Smooth muscle cell (in vitro differentiated cells): ENCODE results near the gene SLC35E2B. TPM values are rescaled to one million over a fixed set of nuclear protein-coding genes. Genes with fewer than 3 reads are reported as not detected.
A peak's percentile ranks its signal among the peaks of the same experiment; 100 is the strongest.

ENCODE experiments used
- DNase-seq: peaks from one replicate; lab custom pipeline; 2025; ENCODE audit not compliant: unreplicated experiment; lab: John Stamatoyannopoulos, UW
- H2AFZ ChIP-seq: fragments of 200-600 bp; sonication (generic); 2 replicates; pipeline ENCODE4 v1.6.0; 2016; ENCODE audit warnings: antibody characterized with exemption, low read depth, mild to moderate bottlenecking
- H3F3A ChIP-seq: fragments of 200-600 bp; sonication (generic); 2 replicates; pipeline ENCODE4 v1.6.0; 2017; ENCODE audit warnings: antibody characterized with exemption, low read depth
- H3K27ac ChIP-seq: fragments of 200-600 bp; sonication (generic); 2 replicates; pipeline ENCODE4 v1.5.1; 2016; ENCODE audit warnings: low read depth, mild to moderate bottlenecking
- H3K27me3 ChIP-seq: fragments of 200-600 bp; sonication (generic); 2 replicates; pipeline ENCODE4 v1.6.1; 2016; ENCODE audit warnings: low read depth, mild to moderate bottlenecking
- H3K36me3 ChIP-seq: fragments of 200-600 bp; sonication (generic); 2 replicates; pipeline ENCODE4 v1.5.1; 2016; ENCODE audit warnings: low read depth
- H3K4me1 ChIP-seq: fragments of 200-600 bp; sonication (generic); 2 replicates; pipeline ENCODE4 v1.5.1; 2016; ENCODE audit warnings: low read depth
- H3K4me2 ChIP-seq: fragments of 200-600 bp; sonication (generic); 2 replicates; pipeline ENCODE4 v1.6.0; 2016; ENCODE audit warnings: mild to moderate bottlenecking
- H3K4me3 ChIP-seq: fragments of 200-600 bp; sonication (generic); 2 replicates; pipeline ENCODE4 v1.5.1; 2016; ENCODE audit warnings: mild to moderate bottlenecking
- H3K79me2 ChIP-seq: fragments of 200-600 bp; sonication (generic); 2 replicates; pipeline ENCODE4 v1.6.0; 2016; ENCODE audit warnings: low read depth, mild to moderate bottlenecking
- H3K9ac ChIP-seq: fragments of 200-600 bp; sonication (generic); 2 replicates; pipeline ENCODE4 v1.6.0; 2016; ENCODE audit warnings: low read depth
- H3K9me3 ChIP-seq: fragments of 200-600 bp; sonication (generic); replicated peaks from 2 replicates; pipeline ENCODE4 v1.5.1; 2016; ENCODE audit warnings: low read depth
- H4K20me1 ChIP-seq: fragments of 200-600 bp; sonication (generic); 2 replicates; pipeline ENCODE4 v1.6.0; 2016; ENCODE audit warnings: low read depth
- WGBS: methylation state at CpG from one replicate; pipeline ENCODE4 v1.1.7; 2016; ENCODE audit warnings: low lambda C conversion rate; 5-methylcytosine and 5-hydroxymethylcytosine counted together
- polyA plus RNA-seq: library from polyadenylated mRNA; unstranded; fragments of >200 nt; fragmentation: Nextera tagmentation; extraction: Ambion mirVana; gene quantifications from 2 replicates; pipeline ENCODE4 v1.2.1, GENCODE V29; 2016
- total RNA-seq: library from RNA; depleted of rRNA; stranded (reverse); fragments of >200 nt; gene quantifications from 2 replicates; pipeline ENCODE4 v1.2.3, GENCODE V29; 2014
- TF ChIP-seq, protein P1 (sequence below): fragments of 200-600 bp; sonication (generic); IDR thresholded peaks from 2 replicates; pipeline ENCODE4 v1.5.1; 2017; ENCODE audit warnings: borderline replicate concordance, mild to moderate bottlenecking, antibody characterized with exemption; ENCODE audit not compliant: insufficient read depth, poor library complexity, severe bottlenecking

SLC35E2B gene
- total and polyA plus RNA-seq, 2 experiments from 2014 or later: 19.7 to 24.2 TPM

DNA sequence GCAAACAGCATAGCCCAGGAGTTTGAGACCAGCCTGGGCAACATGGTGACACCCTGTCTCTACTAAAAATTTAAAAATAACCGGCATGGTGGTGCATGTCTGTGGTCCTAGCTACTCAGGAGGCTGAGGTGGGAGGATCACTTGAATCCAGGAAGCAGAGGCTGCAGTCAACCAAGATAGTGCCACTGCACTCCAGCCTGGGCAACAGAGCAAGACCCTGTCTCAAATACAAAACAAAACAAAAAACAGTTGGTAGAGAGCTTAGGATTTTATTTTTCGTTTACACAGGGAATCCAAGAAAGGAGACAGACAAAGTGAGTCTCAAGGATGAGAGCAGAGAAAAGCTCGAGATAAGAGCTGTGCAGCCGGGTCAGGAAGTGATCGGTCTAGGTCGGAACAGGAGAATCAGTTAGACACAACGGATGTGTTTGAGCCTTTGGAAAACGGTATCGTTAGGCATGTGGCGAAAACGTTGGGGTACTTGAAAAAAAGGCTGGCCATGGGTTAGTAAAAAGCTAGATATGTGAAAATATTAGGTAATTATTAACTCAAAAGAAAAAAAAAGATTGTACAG lies 79.0 kb downstream of the SLC35E2B start:
- Histone ChIP-seq H4K20me1 (peaks cover 43% of the 10 kb centered on the region), H3F3A (peaks cover 4% of the 10 kb centered on the region), H3K4me3 (peak overlapping the region; percentile 97), H3K9ac (peak overlapping the region; percentile 1), H3K27me3 (no peaks in the 10 kb centered on the region), H3K4me2 (peak overlapping the region; percentile 91), H3K79me2 (peaks cover 30% of the 10 kb centered on the region), H2AFZ (no peak overlapping the region), H3K36me3 (no peaks in the 10 kb centered on the region), H3K27ac (peak overlapping the region; percentile 100), H3K4me1 (peaks cover 15% of the 10 kb centered on the region), H3K9me3 (no peaks in the 10 kb centered on the region)
- 79% methylated on average over 11 of the region's 11 CpGs for WGBS
- TF ChIP-seq, protein P1, sequence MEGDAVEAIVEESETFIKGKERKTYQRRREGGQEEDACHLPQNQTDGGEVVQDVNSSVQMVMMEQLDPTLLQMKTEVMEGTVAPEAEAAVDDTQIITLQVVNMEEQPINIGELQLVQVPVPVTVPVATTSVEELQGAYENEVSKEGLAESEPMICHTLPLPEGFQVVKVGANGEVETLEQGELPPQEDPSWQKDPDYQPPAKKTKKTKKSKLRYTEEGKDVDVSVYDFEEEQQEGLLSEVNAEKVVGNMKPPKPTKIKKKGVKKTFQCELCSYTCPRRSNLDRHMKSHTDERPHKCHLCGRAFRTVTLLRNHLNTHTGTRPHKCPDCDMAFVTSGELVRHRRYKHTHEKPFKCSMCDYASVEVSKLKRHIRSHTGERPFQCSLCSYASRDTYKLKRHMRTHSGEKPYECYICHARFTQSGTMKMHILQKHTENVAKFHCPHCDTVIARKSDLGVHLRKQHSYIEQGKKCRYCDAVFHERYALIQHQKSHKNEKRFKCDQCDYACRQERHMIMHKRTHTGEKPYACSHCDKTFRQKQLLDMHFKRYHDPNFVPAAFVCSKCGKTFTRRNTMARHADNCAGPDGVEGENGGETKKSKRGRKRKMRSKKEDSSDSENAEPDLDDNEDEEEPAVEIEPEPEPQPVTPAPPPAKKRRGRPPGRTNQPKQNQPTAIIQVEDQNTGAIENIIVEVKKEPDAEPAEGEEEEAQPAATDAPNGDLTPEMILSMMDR: no peak
- no peak for DNase-seq

DNA sequence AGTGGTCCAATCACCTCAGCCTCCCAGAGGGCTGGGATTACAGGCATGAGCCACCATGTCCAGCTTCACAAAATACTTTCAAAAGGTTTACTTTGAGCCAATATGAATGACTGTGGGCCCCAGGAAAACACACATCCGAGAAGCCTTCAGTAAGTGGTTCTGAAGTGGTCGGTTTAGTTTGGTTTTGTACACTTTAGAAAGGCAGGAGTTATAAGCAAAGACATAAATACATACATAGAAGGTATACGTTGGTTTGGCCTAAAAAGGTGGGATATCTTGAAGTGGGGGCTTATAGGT lies 80.5 kb downstream of the SLC35E2B start:
- Histone ChIP-seq H3K9me3 (no peaks in the 10 kb centered on the region), H3K9ac (no peak overlapping the region), H3K4me1 (peaks cover 13% of the 10 kb centered on the region), H3K4me2 (no peak overlapping the region), H3K4me3 (no peak overlapping the region), H3F3A (peaks cover 4% of the 10 kb centered on the region), H2AFZ (no peak overlapping the region), H3K36me3 (no peaks in the 10 kb centered on the region), H3K27ac (peak overlapping the region; percentile 24), H4K20me1 (peaks cover 27% of the 10 kb centered on the region), H3K79me2 (peaks cover 16% of the 10 kb centered on the region), H3K27me3 (no peaks in the 10 kb centered on the region)
- TF ChIP-seq, protein P1: no peak
- WGBS: 96% methylated on average over 3 of the region's 3 CpGs
- DNase-seq: no peak

DNA sequence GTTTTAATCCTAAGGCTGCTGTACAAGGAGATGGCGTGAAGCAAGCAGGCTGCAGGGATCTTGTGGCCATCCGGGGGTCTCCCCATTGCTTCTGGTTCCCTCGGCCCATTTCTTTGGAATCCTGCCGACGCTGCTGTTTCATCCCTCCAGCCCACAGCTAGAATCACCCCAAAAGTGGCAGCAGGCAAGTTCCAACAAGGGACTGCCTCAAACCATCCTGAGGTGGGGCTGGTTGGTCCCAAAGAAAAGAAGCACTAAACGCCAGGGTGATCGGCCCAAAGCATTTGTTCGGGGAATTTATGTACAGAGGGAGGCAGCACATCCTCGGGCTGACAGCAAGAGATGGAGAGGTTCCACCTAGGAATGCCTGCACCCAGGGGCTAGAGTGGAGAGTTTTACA lies 81.8 kb downstream of the SLC35E2B start:
- Histone ChIP-seq H3F3A (peaks cover 4% of the 10 kb centered on the region), H3K9me3 (no peaks in the 10 kb centered on the region), H2AFZ (no peak overlapping the region), H3K27me3 (no peaks in the 10 kb centered on the region), H3K9ac (no peak overlapping the region), H3K4me1 (peaks cover 5% of the 10 kb centered on the region), H3K36me3 (no peaks in the 10 kb centered on the region), H3K4me3 (no peak overlapping the region), H3K79me2 (peaks cover 8% of the 10 kb centered on the region), H4K20me1 (peaks cover 18% of the 10 kb centered on the region), H3K27ac (no peak overlapping the region), H3K4me2 (no peak overlapping the region)
- no peak for DNase-seq
- WGBS: 90% methylated on average over 9 of the region's 9 CpGs
- TF ChIP-seq, protein P1: no peak

DNA sequence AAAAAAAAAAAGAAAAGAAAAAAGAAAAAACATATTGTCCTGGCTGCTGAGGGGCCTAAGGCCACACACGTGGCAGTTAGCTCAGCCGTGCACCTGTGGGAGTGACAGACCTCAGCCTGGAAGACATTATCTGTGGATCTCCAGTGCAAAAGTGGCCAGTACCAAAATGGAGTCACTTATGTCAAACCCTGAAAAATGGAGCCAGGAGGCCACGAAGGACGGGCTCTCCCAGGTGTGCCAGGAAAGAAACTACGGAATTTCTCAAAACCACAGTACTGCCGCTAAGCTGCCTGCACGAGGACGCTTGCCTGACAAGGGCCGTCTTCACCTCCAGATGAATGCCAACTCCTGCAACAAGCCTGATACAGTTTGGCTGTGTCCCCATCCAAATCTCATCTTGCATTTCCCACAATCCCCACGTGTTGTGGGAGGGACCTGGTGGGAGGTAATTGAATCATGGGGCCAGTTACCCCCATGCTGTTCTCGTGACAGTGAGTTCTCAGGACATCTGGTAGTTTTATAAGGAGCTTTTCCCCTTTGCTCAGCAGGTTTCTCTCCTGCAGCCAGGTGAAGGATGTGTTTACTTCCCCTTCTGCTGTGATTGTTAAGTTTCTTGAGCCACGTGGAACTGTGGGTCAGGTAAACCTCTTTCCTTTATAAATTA lies 82.6 kb downstream of the SLC35E2B start:
- no peak overlapping the region for H3K9ac ChIP-seq
- DNase-seq: no peak
- peaks cover 4% of the 10 kb centered on the region for H3F3A ChIP-seq
- peaks cover 5% of the 10 kb centered on the region for H3K4me1 ChIP-seq
- no peaks in the 10 kb centered on the region for H3K36me3 ChIP-seq
- TF ChIP-seq, protein P1: no peak
- no peaks in the 10 kb centered on the region for H3K27me3 ChIP-seq
- no peak overlapping the region for H2AFZ ChIP-seq
- H4K20me1 ChIP-seq: peaks cover 17% of the 10 kb centered on the region
- 83% methylated on average over 12 of the region's 12 CpGs for WGBS
- no peak overlapping the region for H3K4me3 ChIP-seq
- no peaks in the 10 kb centered on the region for H3K9me3 ChIP-seq
- no peak overlapping the region for H3K4me2 ChIP-seq
- peaks cover 8% of the 10 kb centered on the region for H3K79me2 ChIP-seq
- no peak overlapping the region for H3K27ac ChIP-seq
